GM19397 (cell line): ENCODE results near the gene NCAPG2.

Experiments used
- ATAC-seq: cut with Tn5 transposase; IDR thresholded peaks from one replicate; pipeline ENCODE4 v1.9.1; 2021; ENCODE audit warnings: mild to moderate bottlenecking, moderate library complexity; ENCODE audit not compliant: unreplicated experiment

NCAPG2 gene

DNA sequence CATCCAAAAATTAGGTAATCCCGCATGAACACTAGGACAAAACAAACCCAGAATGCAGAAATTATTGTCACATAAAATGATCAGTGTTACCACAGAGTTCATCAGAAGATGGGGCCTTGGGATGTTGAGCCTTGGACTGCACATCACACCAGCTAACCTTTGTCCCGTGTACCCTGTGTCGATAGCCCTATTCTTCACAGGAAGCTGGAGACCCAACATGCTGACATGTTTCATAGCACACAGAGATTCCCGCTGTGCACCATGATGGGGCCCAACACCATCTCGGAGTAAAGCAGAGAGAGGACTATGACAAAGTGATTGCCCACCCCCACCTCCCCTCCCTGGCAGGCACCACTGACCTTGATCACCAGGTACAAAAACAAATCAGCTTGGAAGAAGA lies 121.5 kb downstream of the NCAPG2 start:
- ATAC-seq: no peak

DNA sequence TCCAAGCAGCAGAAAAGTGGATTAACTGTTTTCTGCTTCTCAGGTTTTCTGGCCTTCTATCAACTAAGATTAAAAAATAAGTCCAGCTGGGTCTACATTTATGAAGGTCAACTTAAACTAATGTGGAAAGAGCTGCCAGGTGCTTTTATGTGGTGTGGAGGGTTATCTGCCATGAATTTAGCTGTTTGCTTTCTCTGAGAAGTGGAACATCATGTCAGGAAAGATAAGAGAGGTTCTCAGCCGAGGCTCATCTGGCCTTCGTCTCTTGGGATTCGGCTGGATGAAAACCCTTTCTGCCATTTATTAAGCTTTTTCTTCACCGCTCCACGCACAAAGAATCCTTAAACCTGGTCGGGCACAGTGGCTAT lies 122.5 kb downstream of the NCAPG2 start:
- no peak for ATAC-seq

GRCh38 chr7:158581440-158582088 lies 123.0 kb downstream of the NCAPG2 start:
- ATAC-seq: no peak
